NCI-H748 (cell line): ENCODE data around the gene OR7C1.
"Not testable (repeated sequence)": the region's sequence is repeated elsewhere in the genome, so short reads cannot be mapped to it uniquely, and the experiment has no call there.

Experiments
- DNase-seq: peaks from one replicate; lab custom pipeline; 2025; ENCODE audit not compliant: unreplicated experiment; lab: John Stamatoyannopoulos, UW

Gene OR7C1

GRCh38 chr19:14768001-14768400 lies 67.0 kb downstream of the OR7C1 start:
- no peak for DNase-seq

- DNase-seq: no peak
These were observed 67.5 kb downstream of the OR7C1 start for GRCh38 chr19:14767466-14767971.

GRCh38 chr19:14765841-14766240 lies 69.1 kb downstream of the OR7C1 start:
- not testable (repeated sequence) for DNase-seq

- DNase-seq: not testable (repeated sequence)
These were observed 69.6 kb downstream of the OR7C1 start for GRCh38 chr19:14765403-14765802.

GRCh38 chr19:14764401-14764800 lies 70.6 kb downstream of the OR7C1 start:
- no peak for DNase-seq

GRCh38 chr19:14763497-14764145 lies 71.4 kb downstream of the OR7C1 start:
- no peak for DNase-seq

- DNase-seq: no peak
These were observed 72.9 kb downstream of the OR7C1 start for GRCh38 chr19:14762111-14762510.

GRCh38 chr19:14761607-14762006 lies 73.4 kb downstream of the OR7C1 start:
- peak; percentile 7 for DNase-seq

- DNase-seq: peak; percentile 85
These were observed 76.2 kb downstream of the OR7C1 start for GRCh38 chr19:14758816-14759215.

GRCh38 chr19:14748601-14749000 lies 86.4 kb downstream of the OR7C1 start:
- DNase-seq: no peak
